Transverse colon (tissue), 4 donors: ENCODE measurements around the gene NFASC.

Experiments used
- CTCF ChIP-seq, 5 experiments: fragments of 200-600 bp in 3 of 5; fragments of 450-650 bp in 2 of 5; sonication (generic) in 3 of 5; IDR thresholded peaks; 1 replicate in 2 of 5; 2 replicates in 3 of 5; pipeline ENCODE4 v1.5.1; 2016 to 2017; ENCODE audit warnings: antibody characterized with exemption in 5 of 5, inconsistent platforms in 3 of 5, mild to moderate bottlenecking in 2 of 5, moderate library complexity in 1 of 5
- POLR2AphosphoS5 ChIP-seq, 3 donors: sonication (generic); formaldehyde crosslinking; IDR thresholded peaks; one replicate each; pipeline ENCODE4 v1.6.1; 2016; ENCODE audit warnings: antibody characterized with exemption in 3 of 3

- TF ChIP-seq CTCF (IDR thresholded peaks at IDR 0.05) (no peak), POLR2AphosphoS5 (IDR thresholded peaks at IDR 0.05) (no peak)
Observed at GRCh38 chr1:204961765-204962419, 91.2 kb downstream of the NFASC start.
